Measurements from ENCODE around the gene JAM3. TPM values are rescaled to one million over a fixed set of nuclear protein-coding genes. Genes with fewer than 3 reads are reported as not detected.

JAM3 gene
- total RNA-seq, 4 donors from 2014 or later = 10.9 to 14.7 (median 12.1) TPM

DNA sequence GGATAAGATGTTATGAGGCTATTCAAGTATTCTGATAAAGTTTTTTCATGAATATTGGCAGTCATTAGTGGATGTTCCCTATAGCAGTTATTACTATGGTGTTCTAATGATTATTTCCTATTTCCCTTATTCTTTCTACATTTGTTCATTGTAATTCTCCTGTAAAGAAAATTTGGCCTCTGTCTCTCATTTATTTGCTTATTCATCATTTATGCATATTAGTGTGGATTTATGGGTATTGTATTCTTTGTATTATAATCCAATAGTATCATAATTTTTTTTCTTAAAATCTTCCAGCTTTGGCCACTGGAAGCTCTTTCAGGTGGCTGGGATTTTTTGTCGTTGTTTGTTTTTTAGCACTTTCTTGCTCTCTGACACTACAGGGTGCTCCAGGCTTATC is 47.3 kb downstream of the JAM3 start:
- WGBS = 97% methylated on average over 1 of the region's 1 CpG
- Histone ChIP-seq H3K4me1 (peaks cover 20% of the 10 kb centered on the region), H3K4me3 (no peak overlapping the region), H3K9me3 (no peaks in the 10 kb centered on the region), H3K27me3 (no peaks in the 10 kb centered on the region), H3K27ac (no peak overlapping the region), H3K36me3 (no peaks in the 10 kb centered on the region)
- DNase-seq (ENCODE audit: low spot score in 2 of 2) = no peak
- no peak for TF ChIP-seq POLR2AphosphoS5 (IDR thresholded peaks at IDR 0.05)
- TF ChIP-seq POLR2A (IDR thresholded peaks at IDR 0.05) = no peak
- no peak for TF ChIP-seq EP300 (IDR thresholded peaks at IDR 0.05)
- TF ChIP-seq, protein P1, sequence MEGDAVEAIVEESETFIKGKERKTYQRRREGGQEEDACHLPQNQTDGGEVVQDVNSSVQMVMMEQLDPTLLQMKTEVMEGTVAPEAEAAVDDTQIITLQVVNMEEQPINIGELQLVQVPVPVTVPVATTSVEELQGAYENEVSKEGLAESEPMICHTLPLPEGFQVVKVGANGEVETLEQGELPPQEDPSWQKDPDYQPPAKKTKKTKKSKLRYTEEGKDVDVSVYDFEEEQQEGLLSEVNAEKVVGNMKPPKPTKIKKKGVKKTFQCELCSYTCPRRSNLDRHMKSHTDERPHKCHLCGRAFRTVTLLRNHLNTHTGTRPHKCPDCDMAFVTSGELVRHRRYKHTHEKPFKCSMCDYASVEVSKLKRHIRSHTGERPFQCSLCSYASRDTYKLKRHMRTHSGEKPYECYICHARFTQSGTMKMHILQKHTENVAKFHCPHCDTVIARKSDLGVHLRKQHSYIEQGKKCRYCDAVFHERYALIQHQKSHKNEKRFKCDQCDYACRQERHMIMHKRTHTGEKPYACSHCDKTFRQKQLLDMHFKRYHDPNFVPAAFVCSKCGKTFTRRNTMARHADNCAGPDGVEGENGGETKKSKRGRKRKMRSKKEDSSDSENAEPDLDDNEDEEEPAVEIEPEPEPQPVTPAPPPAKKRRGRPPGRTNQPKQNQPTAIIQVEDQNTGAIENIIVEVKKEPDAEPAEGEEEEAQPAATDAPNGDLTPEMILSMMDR (IDR thresholded peaks at IDR 0.05) = no peak

DNA sequence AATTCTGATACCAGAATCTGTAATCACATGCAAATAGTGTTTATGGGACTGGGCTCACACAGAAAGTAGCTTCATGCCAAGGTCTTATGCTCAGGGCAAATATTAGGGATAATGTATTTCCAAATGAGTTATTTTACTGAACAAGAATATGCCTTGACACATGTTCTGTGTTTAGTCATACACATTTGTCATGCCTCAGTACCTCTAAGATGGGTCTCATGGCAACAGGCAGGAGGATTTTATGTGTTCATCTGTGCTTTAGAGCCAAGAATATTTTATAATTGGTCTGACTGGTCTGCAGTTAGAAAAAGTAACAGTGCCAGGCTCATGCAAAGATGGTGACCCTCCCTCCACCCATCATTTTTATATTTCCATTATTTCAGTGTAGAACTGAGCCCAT is 49.1 kb downstream of the JAM3 start:
- Histone ChIP-seq H3K27ac (no peak overlapping the region), H3K4me3 (no peak overlapping the region), H3K9me3 (no peaks in the 10 kb centered on the region), H3K36me3 (no peaks in the 10 kb centered on the region), H3K27me3 (no peaks in the 10 kb centered on the region), H3K4me1 (peaks cover 31% of the 10 kb centered on the region)
- no peak for TF ChIP-seq EP300 (IDR thresholded peaks at IDR 0.05)
- TF ChIP-seq, protein P1 (IDR thresholded peaks at IDR 0.05) = no peak
- DNase-seq (ENCODE audit: low spot score in 2 of 2) = no peak

DNA sequence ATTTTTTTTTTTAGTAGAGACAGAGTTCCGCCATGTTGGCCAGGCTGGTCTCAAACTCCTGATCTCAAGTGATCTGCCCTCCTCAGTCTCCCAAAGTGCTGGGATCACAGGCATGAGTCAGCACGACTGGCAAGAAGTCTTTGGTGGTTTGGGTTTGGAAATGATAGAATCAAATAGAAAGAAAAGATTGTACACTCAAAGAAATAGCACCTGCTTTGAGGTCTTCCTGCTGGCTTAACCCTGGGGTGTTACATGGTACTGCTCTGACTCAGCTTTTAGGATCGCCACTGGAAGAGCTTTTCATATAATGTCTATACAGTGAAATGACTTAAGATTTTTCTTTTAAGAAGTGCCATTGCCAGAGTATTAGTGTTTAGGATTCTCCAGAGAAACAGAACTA is 50.2 kb downstream of the JAM3 start:
- Histone ChIP-seq H3K36me3 (no peaks in the 10 kb centered on the region), H3K4me1 (peaks cover 33% of the 10 kb centered on the region), H3K9me3 (no peaks in the 10 kb centered on the region), H3K27ac (no peak overlapping the region), H3K4me3 (no peak overlapping the region), H3K27me3 (no peaks in the 10 kb centered on the region)
- WGBS = 76% methylated on average over 3 of the region's 3 CpGs
- no peak for DNase-seq (ENCODE audit: low spot score in 2 of 2)
- TF ChIP-seq, protein P1 (IDR thresholded peaks at IDR 0.05) = no peak
- TF ChIP-seq POLR2AphosphoS5 (IDR thresholded peaks at IDR 0.05) (no peak), POLR2A (IDR thresholded peaks at IDR 0.05) (no peak), EP300 (IDR thresholded peaks at IDR 0.05) (no peak)

DNA sequence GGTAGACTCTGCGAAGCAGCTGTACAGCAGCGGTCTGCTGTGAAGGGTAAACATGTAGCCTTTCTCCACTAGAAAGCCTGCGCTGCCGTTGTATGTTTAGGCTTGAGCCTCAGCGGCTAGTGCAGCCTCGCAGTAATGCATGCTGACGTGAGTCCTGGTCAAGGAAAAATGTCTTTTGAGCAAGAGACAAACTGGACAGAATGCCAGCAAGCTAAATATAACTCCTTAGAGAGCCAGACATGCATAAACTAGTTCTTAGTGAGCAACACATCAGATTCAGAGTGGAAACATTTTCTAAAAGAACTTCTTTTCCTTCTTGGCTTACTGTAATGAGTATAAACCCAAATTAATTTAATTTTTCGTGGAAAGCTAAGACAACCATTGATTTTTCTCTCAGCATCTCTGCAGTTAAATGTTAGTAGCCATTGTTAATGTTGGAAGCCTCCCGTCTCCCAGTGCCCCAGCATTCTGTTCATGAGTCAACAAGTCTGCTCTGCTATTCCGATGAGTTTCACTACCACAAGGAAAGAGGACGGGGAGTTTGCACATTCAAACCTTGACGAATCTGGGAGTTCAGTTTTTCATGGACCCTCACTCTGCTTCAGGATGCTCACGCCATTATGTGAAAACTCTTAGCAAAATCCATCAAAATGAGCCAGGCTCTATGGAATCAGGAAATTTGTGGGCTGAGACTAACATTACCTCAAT is 51.4 kb downstream of the JAM3 start:
- H3K27ac ChIP-seq = peak overlapping the region; percentile 79
- H3K36me3 ChIP-seq = no peaks in the 10 kb centered on the region
- DNase-seq (ENCODE audit: low spot score in 2 of 2) = no peak
- peaks cover 44% of the 10 kb centered on the region for H3K4me1 ChIP-seq
- TF ChIP-seq EP300 (IDR thresholded peaks at IDR 0.05) = no peak
- no peak for TF ChIP-seq POLR2AphosphoS5 (IDR thresholded peaks at IDR 0.05)
- no peaks in the 10 kb centered on the region for H3K9me3 ChIP-seq
- peaks cover 4% of the 10 kb centered on the region for H3K27me3 ChIP-seq
- H3K4me3 ChIP-seq = peak overlapping the region; percentile 22
- WGBS = 20% methylated on average over 13 of the region's 13 CpGs

DNA sequence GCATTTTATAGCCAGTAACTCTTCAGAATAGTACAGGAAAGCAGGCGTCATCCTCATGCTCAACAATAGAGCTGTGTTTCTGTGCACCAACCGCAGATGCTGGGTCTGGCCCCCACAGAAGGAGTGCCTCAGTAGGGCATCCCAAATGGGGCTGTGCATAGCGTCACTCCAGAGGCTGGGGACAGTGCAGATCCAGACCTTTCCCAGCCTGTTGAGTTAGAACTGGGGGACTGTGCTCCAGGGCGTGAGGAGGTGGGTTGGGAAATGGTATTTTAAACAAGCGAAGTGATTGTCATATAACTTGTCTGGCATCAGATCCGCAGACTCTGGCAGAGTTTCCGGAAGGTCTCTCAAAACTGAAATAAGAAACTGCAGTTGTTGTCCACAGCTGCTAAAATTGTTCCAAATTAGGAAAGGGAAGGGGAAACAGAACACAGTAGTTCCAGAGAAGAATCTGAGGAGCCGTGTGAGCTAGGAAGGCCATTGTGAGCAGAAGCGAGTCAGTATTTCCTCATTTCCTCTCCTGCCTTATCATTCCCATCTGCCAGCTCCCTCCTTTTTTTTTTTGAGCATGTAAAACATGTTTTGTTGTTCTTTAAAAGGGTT is 52.2 kb downstream of the JAM3 start:
- WGBS = 4% methylated on average over 9 of the region's 9 CpGs
- peaks cover 51% of the 10 kb centered on the region for H3K4me1 ChIP-seq
- H3K9me3 ChIP-seq = no peaks in the 10 kb centered on the region
- H3K27ac ChIP-seq = peak overlapping the region; percentile 79
- no peak for DNase-seq (ENCODE audit: low spot score in 2 of 2)
- no peaks in the 10 kb centered on the region for H3K36me3 ChIP-seq
- H3K27me3 ChIP-seq = peaks cover 4% of the 10 kb centered on the region
- peak overlapping the region; percentile 22 for H3K4me3 ChIP-seq
- TF ChIP-seq EP300 (IDR thresholded peaks at IDR 0.05) = no peak
- TF ChIP-seq, protein P1 (IDR thresholded peaks at IDR 0.05) = no peak
- peak in 1 of 3 donors; percentile 3 for TF ChIP-seq POLR2AphosphoS5 (IDR thresholded peaks at IDR 0.05)

Data from suprapubic skin (tissue), 4 donors.